ENCODE measurements around the gene LRRC40. TPM values are rescaled to one million over a fixed set of nuclear protein-coding genes. Genes with fewer than 3 reads are reported as not detected.

Gene LRRC40
- total RNA-seq, 1 experiment from 2014 or later, result 13.4 TPM

GRCh38 chr1:70164350-70164749 lies 41.0 kb downstream of the LRRC40 start:
- no peaks in the 10 kb centered on the region for H3K9me2 ChIP-seq (ENCODE audit: insufficient read depth)
- RAD21 ChIA-PET (ENCODE audit: low non-redundant PET in 1 of 2, low total read pairs in 2 of 2, uncharacterized antibody in 2 of 2, unreplicated experiment in 2 of 2), result no interaction called here
- TF ChIP-seq SP1 (IDR thresholded peaks at IDR 0.05; ENCODE audit: low read depth) (no peak), EGR1 (IDR thresholded peaks at IDR 0.05; ENCODE audit: low read depth) (no peak), ZFX (IDR thresholded peaks at IDR 0.05) (no peak), SRF (IDR thresholded peaks at IDR 0.05; ENCODE audit: low read depth) (no peak), EZH2phosphoT487 (IDR thresholded peaks at IDR 0.05; ENCODE audit: borderline replicate concordance) (no peak), POLR2AphosphoS5 (IDR thresholded peaks at IDR 0.05; ENCODE audit: low read depth, low read length) (no peak), ZNF274 (IDR thresholded peaks at IDR 0.05; ENCODE audit: low read depth, low read length) (no peak), RAD21 (IDR thresholded peaks at IDR 0.05; ENCODE audit: low read depth) (no peak), POLR2A (IDR thresholded peaks at IDR 0.05; ENCODE audit: borderline replicate concordance, extremely low read depth, insufficient read depth, insufficient read length) (no peak), JUND (IDR thresholded peaks at IDR 0.05) (no peak), ZBTB33 (IDR thresholded peaks at IDR 0.05; ENCODE audit: extremely low read depth, insufficient replicate concordance, low read length) (no peak), TCF7L2 (IDR thresholded peaks at IDR 0.05; ENCODE audit: borderline replicate concordance, extremely low read depth, insufficient read depth, insufficient read length) (no peak), ELF1 (IDR thresholded peaks at IDR 0.05; ENCODE audit: borderline replicate concordance, low read depth) (no peak), CBX3 (IDR thresholded peaks at IDR 0.05; ENCODE audit: low read depth) (no peak)
- TF ChIP-seq, protein P1, sequence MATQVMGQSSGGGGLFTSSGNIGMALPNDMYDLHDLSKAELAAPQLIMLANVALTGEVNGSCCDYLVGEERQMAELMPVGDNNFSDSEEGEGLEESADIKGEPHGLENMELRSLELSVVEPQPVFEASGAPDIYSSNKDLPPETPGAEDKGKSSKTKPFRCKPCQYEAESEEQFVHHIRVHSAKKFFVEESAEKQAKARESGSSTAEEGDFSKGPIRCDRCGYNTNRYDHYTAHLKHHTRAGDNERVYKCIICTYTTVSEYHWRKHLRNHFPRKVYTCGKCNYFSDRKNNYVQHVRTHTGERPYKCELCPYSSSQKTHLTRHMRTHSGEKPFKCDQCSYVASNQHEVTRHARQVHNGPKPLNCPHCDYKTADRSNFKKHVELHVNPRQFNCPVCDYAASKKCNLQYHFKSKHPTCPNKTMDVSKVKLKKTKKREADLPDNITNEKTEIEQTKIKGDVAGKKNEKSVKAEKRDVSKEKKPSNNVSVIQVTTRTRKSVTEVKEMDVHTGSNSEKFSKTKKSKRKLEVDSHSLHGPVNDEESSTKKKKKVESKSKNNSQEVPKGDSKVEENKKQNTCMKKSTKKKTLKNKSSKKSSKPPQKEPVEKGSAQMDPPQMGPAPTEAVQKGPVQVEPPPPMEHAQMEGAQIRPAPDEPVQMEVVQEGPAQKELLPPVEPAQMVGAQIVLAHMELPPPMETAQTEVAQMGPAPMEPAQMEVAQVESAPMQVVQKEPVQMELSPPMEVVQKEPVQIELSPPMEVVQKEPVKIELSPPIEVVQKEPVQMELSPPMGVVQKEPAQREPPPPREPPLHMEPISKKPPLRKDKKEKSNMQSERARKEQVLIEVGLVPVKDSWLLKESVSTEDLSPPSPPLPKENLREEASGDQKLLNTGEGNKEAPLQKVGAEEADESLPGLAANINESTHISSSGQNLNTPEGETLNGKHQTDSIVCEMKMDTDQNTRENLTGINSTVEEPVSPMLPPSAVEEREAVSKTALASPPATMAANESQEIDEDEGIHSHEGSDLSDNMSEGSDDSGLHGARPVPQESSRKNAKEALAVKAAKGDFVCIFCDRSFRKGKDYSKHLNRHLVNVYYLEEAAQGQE (IDR thresholded peaks at IDR 0.05; ENCODE audit: low read depth), result no peak
- TF ChIP-seq, protein P2, sequence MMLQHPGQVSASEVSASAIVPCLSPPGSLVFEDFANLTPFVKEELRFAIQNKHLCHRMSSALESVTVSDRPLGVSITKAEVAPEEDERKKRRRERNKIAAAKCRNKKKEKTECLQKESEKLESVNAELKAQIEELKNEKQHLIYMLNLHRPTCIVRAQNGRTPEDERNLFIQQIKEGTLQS (IDR thresholded peaks at IDR 0.05), result no peak
- TF ChIP-seq, protein P3, sequence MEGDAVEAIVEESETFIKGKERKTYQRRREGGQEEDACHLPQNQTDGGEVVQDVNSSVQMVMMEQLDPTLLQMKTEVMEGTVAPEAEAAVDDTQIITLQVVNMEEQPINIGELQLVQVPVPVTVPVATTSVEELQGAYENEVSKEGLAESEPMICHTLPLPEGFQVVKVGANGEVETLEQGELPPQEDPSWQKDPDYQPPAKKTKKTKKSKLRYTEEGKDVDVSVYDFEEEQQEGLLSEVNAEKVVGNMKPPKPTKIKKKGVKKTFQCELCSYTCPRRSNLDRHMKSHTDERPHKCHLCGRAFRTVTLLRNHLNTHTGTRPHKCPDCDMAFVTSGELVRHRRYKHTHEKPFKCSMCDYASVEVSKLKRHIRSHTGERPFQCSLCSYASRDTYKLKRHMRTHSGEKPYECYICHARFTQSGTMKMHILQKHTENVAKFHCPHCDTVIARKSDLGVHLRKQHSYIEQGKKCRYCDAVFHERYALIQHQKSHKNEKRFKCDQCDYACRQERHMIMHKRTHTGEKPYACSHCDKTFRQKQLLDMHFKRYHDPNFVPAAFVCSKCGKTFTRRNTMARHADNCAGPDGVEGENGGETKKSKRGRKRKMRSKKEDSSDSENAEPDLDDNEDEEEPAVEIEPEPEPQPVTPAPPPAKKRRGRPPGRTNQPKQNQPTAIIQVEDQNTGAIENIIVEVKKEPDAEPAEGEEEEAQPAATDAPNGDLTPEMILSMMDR (IDR thresholded peaks at IDR 0.05 in 2 of 3, conservative IDR thresholded peaks at IDR 0.05 in 1 of 3; ENCODE audit: borderline replicate concordance in 1 of 3, insufficient read depth in 1 of 3, low read depth in 2 of 3, low read length in 2 of 3), result no peak
- no peaks in the 10 kb centered on the region for H3K27me3 ChIP-seq (ENCODE audit: insufficient read depth, low read length)
- POLR2A ChIA-PET, result no interaction called here
- no peaks in the 10 kb centered on the region for H3K9me3 ChIP-seq (ENCODE audit: control insufficient read depth in 1 of 2, insufficient read depth in 1 of 2, low read depth in 1 of 2, low read length in 2 of 2)
- CTCF ChIA-PET, result no interaction called here
- no peak overlapping the region for H3K9ac ChIP-seq (ENCODE audit: low read length)
- no peaks in the 10 kb centered on the region for H3K4me1 ChIP-seq (ENCODE audit: control insufficient read depth in 1 of 2, insufficient read depth in 2 of 2, low read length in 2 of 2)
- no TSS peak for BruUV-seq (replicated peaks)
- H2AFZ ChIP-seq (ENCODE audit: low read depth, low read length, poor library complexity, severe bottlenecking), result no peak overlapping the region
- H3K79me2 ChIP-seq (ENCODE audit: insufficient read depth, low read length), result no peaks in the 10 kb centered on the region
- no peak overlapping the region for H3K4me3 ChIP-seq (replicated peaks in 1 of 2; ENCODE audit: low read depth in 1 of 2, low read length in 2 of 2)
- H3K27ac ChIP-seq (ENCODE audit: low read depth, low read length), result no peak overlapping the region
- DNase-seq (ENCODE audit: low read depth, low spot score) (no peak), ATAC-seq (no peak)
- no peaks in the 10 kb centered on the region for H4K20me1 ChIP-seq (ENCODE audit: insufficient read depth)
- intact Hi-C loops (cut with micrococcal nuclease), result no loop called here
- 0 out of 4 replicates have a peak, but pooled peaks cover 0 to 2% of the 10 kb centered on the region in 2 experiments for H3K36me3 ChIP-seq (ENCODE audit: control insufficient read depth in 1 of 2, insufficient read depth in 2 of 2, low read length in 2 of 2)
- H3K4me2 ChIP-seq (ENCODE audit: low read length), result no peak overlapping the region
